K562 (cell line): ENCODE measurements around the gene ZNF763. TPM values are rescaled to one million over a fixed set of nuclear protein-coding genes. Genes with fewer than 3 reads are reported as not detected.
A peak's percentile ranks its signal among the peaks of the same experiment; 100 is the strongest.

ENCODE experiments used
- ATAC-seq: fragments of 200-7000 bp; cut with Tn5 transposase; 3 replicates; pipeline ENCODE4 v1.9.1; 2020; ENCODE audit warnings: moderate library complexity
- BruUV-seq: library from RNA; stranded (reverse); fragments of 400-500 nt; replicated peaks from 2 replicates; lab custom pipeline; 2021; lab: Mats Ljungman, UMichigan
- CTCF ChIA-PET: fragments of 300-600 bp; formaldehyde crosslinking; extraction: SDS; loops from one replicate; lab custom pipeline; 2021; ENCODE audit warnings: low intra/inter-chr PET ratio; lab: Yijun Ruan, JAX
- POLR2A ChIA-PET: fragments of 300-600, 350-650 bp; sonication (Branson Sonifier 250); formaldehyde crosslinking; extraction: SDS; loops from one replicate; lab custom pipeline; 2021; ENCODE audit warnings: antibody characterized with exemption, inconsistent platforms; lab: Yijun Ruan, JAX
- DNase-seq, 4 experiments: peaks; one replicate each; pipeline versions ENCODE4 v3.0.0 to v3.0.0-alpha.2; 2011 to 2018; ENCODE audit warnings: low spot score in 3 of 4, mixed read lengths in 3 of 4; ENCODE audit errors: extremely low read depth in 1 of 4
- FAIRE-seq: peaks from 2 replicates; lab custom pipeline; 2011; peaks lifted over from hg19 to GRCh38; lab: Jason Lieb, UNC
- H2AFZ ChIP-seq: 2 replicates; pipeline ENCODE4 v1.6.0; 2011; ENCODE audit warnings: low read depth, low read length, control low read depth, inconsistent platforms
- H3K27ac ChIP-seq: fragments of 200-600 bp; 3 replicates; pipeline ENCODE4 v1.8.0; 2011; ENCODE audit warnings: low read depth, mild to moderate bottlenecking, control low read depth, inconsistent platforms, low read length, moderate library complexity, mixed read lengths; ENCODE audit errors: extremely low read depth
- H3K27me3 ChIP-seq, 2 experiments: fragments of 300-600 bp in 1 of 2; 2 replicates in 1 of 2; 3 replicates in 1 of 2; pipeline versions ENCODE4 v1.6.0 to v1.8.0; 2011; ENCODE audit warnings: inconsistent platforms in 2 of 2, low read length in 2 of 2, mild to moderate bottlenecking in 1 of 2, mixed read lengths in 1 of 2, moderate library complexity in 1 of 2; ENCODE audit not compliant: control insufficient read depth in 2 of 2, insufficient read depth in 2 of 2
- H3K36me3 ChIP-seq: fragments of 300-600 bp; 3 replicates; pipeline ENCODE4 v1.8.0; 2011; ENCODE audit warnings: mild to moderate bottlenecking, low read length, inconsistent platforms; ENCODE audit not compliant: control insufficient read depth, insufficient read depth
- H3K4me1 ChIP-seq, 2 experiments: fragments of 200-600 bp in 1 of 2; replicated peaks in 1 of 2; 2 replicates in 1 of 2; 3 replicates in 1 of 2; pipeline versions ENCODE4 v1.5.1 to v1.8.0; 2011; ENCODE audit warnings: inconsistent platforms in 2 of 2, low read length in 2 of 2, mild to moderate bottlenecking in 1 of 2, mixed read lengths in 1 of 2, moderate library complexity in 1 of 2; ENCODE audit not compliant: control insufficient read depth in 2 of 2, insufficient read depth in 2 of 2
- H3K4me2 ChIP-seq: 2 replicates; pipeline ENCODE4 v1.6.1; 2011; ENCODE audit warnings: low read length, control low read depth, inconsistent platforms, mixed read lengths; ENCODE audit not compliant: insufficient read depth
- H3K4me3 ChIP-seq: fragments of 200-600 bp; sonication (generic), shearing (Covaris generic); 2 replicates; pipeline ENCODE4 v1.5.1; 2016; ENCODE audit warnings: control low read depth, inconsistent platforms
- H3K79me2 ChIP-seq: fragments of 200-600 bp; 3 replicates; pipeline ENCODE4 v1.8.0; 2011; ENCODE audit warnings: low read length, inconsistent platforms; ENCODE audit not compliant: control insufficient read depth, insufficient read depth
- H3K9ac ChIP-seq, 2 experiments: 2 replicates each; pipeline versions ENCODE4 v1.6.0 to v1.6.1; 2011; ENCODE audit warnings: low read depth in 2 of 2, low read length in 2 of 2, control low read depth in 1 of 2, inconsistent platforms in 1 of 2, mild to moderate bottlenecking in 1 of 2, mixed read lengths in 1 of 2; ENCODE audit not compliant: insufficient read depth in 1 of 2
- H3K9me1 ChIP-seq: one replicate; pipeline ENCODE4 v1.6.0; 2011; ENCODE audit warnings: inconsistent platforms, mild to moderate bottlenecking, low read length, moderate library complexity; ENCODE audit not compliant: control insufficient read depth, insufficient read depth
- H3K9me3 ChIP-seq: replicated peaks from 2 replicates; pipeline ENCODE4 v1.5.1; 2011; ENCODE audit warnings: low read depth, low read length, inconsistent platforms; ENCODE audit not compliant: control insufficient read depth, insufficient read depth
- H4K20me1 ChIP-seq: replicated peaks from 2 replicates; pipeline ENCODE4 v1.6.1; 2011; ENCODE audit warnings: low read length, inconsistent platforms, mixed read lengths; ENCODE audit not compliant: control insufficient read depth, insufficient read depth
- CBX3 ChIP-seq, 2 experiments: IDR thresholded peaks; 1 replicate in 1 of 2; 2 replicates in 1 of 2; pipeline ENCODE4 v1.6.1; 2012; ENCODE audit warnings: inconsistent platforms in 2 of 2, low read length in 2 of 2, borderline replicate concordance in 1 of 2, control low read depth in 1 of 2
- CBX5 ChIP-seq: IDR thresholded peaks from 2 replicates; pipeline ENCODE4 v1.6.1; 2014; ENCODE audit warnings: low read depth, borderline replicate concordance
- EP300 ChIP-seq: IDR thresholded peaks from 2 replicates; pipeline ENCODE4 v1.6.1; 2012; ENCODE audit warnings: low read length, improper control_type of control experiment
- GABPA ChIP-seq: fragments of 200-800 bp; sonication (Bioruptor generic); conservative IDR thresholded peaks from 2 replicates; pipeline ENCODE4 v1.6.1; 2016; ENCODE audit warnings: low read depth, missing genetic modification characterization, missing compliant biosample characterization
- NBN ChIP-seq: fragments of 450-650 bp; IDR thresholded peaks from 2 replicates; pipeline ENCODE4 v1.6.1; 2016; ENCODE audit warnings: low read depth, mild to moderate bottlenecking
- PML ChIP-seq: IDR thresholded peaks from 2 replicates; pipeline ENCODE4 v1.6.1; 2012; ENCODE audit warnings: low read length, inconsistent platforms
- TEAD4 ChIP-seq, 2 experiments: sonication (generic) in 1 of 2; formaldehyde crosslinking in 1 of 2; IDR thresholded peaks; 2 replicates each; pipeline versions ENCODE4 v1.6.1 to v1.8.0; 2012 to 2022; ENCODE audit warnings: borderline replicate concordance in 1 of 2, inconsistent platforms in 1 of 2, low read length in 1 of 2, mild to moderate bottlenecking in 1 of 2, missing genetic modification reagents in 1 of 2
- TRIM24 ChIP-seq, 2 experiments: fragments of 450-650 bp; IDR thresholded peaks; 2 replicates each; pipeline ENCODE4 v1.6.1; 2016
- TRIM28 ChIP-seq: fragments of 450-650 bp; IDR thresholded peaks from 2 replicates; pipeline ENCODE4 v1.6.1; 2017
- XRCC3 ChIP-seq: fragments of 450-650 bp; IDR thresholded peaks from 2 replicates; pipeline ENCODE4 v1.6.1; 2017; ENCODE audit warnings: mild to moderate bottlenecking, moderate library complexity
- ZNF124 ChIP-seq: sonication (generic); formaldehyde crosslinking; IDR thresholded peaks from 2 replicates; pipeline ENCODE4 v1.8.1; 2022; ENCODE audit warnings: missing genetic modification reagents
- ZNF316 ChIP-seq: fragments of 450-650 bp; IDR thresholded peaks from 2 replicates; pipeline ENCODE4 v1.6.1; 2016
- whole genome bisulfite sequencing: fragments of 100-300 bp; shearing (Covaris generic); methylation state at CpG from one replicate; pipeline ENCODE4 v1.1.6; 2016; ENCODE audit warnings: low coverage, mixed read lengths; ENCODE audit not compliant: insufficient coverage; ENCODE audit errors: missing lambda C conversion rate; 5-methylcytosine and 5-hydroxymethylcytosine counted together
- in situ Hi-C: fragments of 300-500 bp; cut with MboI; formaldehyde crosslinking; loops from 4 replicates; pipeline ENCODE4 v1.15.0; 2018; ENCODE audit warnings: inconsistent platforms, mixed read lengths
- intact Hi-C: fragments of 100-400 bp; cut with micrococcal nuclease; formaldehyde crosslinking; loops from 2 replicates; pipeline ENCODE4 v1.14.2; 2022
- polyA plus RNA-seq, 8 experiments: library from polyadenylated mRNA; depleted of rRNA in 4 of 8; stranded (reverse) in 5 of 8; unstranded in 3 of 8; fragments of >200 nt; fragmentation: Nextera tagmentation in 2 of 8; fragmentation: Illumina TruSeq in 1 of 8; extraction: Ambion mirVana in 2 of 8; extraction: Trizol in 1 of 8; gene quantifications; 2 replicates each; pipeline versions ENCODE4 v1.2.1 to v1.2.3, GENCODE V29; 2011 to 2014; ENCODE audit warnings: inconsistent platforms in 1 of 8, missing spikeins in 1 of 8
- total RNA-seq, 7 experiments: library from RNA; depleted of rRNA in 6 of 7; stranded (reverse); fragments of >200 nt in 6 of 7; fragmentation: Illumina TruSeq in 2 of 7; extraction: Trizol in 2 of 7; gene quantifications; 2 replicates each; pipeline versions ENCODE4 v1.2.1 to v1.2.3, GENCODE V29; 2011 to 2021; ENCODE audit warnings: low replicate concordance in 1 of 7
- TF ChIP-seq, protein P1 (sequence below), 2 experiments: fragments of 450-650 bp; IDR thresholded peaks; 2 replicates each; pipeline ENCODE4 v1.6.1; 2018; ENCODE audit warnings: mild to moderate bottlenecking in 2 of 2, low read depth in 1 of 2; ENCODE audit not compliant: partially characterized antibody in 2 of 2

Gene ZNF763
- total and polyA plus RNA-seq, 9 of the 15 experiments (the other 6 are each of a cell fraction or from before 2014, with no cell fraction given), result 0.08 to 0.28 (median 0.16) TPM; not detected in 3

- Histone ChIP-seq H3K79me2 (peaks cover 50% of the 10 kb centered on the region), H3K9ac (no peak overlapping the region), H2AFZ (no peak overlapping the region), H3K4me2 (no peak overlapping the region), H4K20me1 (no peaks in the 10 kb centered on the region), H3K9me3 (peaks cover 47% of the 10 kb centered on the region), H3K36me3 (peaks cover 36% of the 10 kb centered on the region), H3K27ac (no peak overlapping the region), H3K4me1 (no peaks in the 10 kb centered on the region), H3K27me3 (no peaks in the 10 kb centered on the region), H3K9me1 (no peaks in the 10 kb centered on the region), H3K4me3 (no peak overlapping the region)
- ChIA-PET POLR2A (no interaction called here), CTCF (no interaction called here)
- FAIRE-seq, result no peak
- intact Hi-C loops (no loop called here), in situ Hi-C loops (no loop called here)
- DNase-seq, result no peak
- BruUV-seq, result no TSS peak
- ATAC-seq, result no peak
- WGBS, result 80% methylated on average over 9 of the region's 10 CpGs
- TF ChIP-seq NBN, result no peak
- 0 out of 2 replicates have a peak, but pooled peaks have one; percentile 49 for TF ChIP-seq ZNF124 (CRISPR knock-in tag)
- no peak for TF ChIP-seq PML
- TF ChIP-seq, all 486 proteins: peak for 1
These were observed 22.6 kb upstream of the ZNF763 start for GRCh38 chr19:11942008-11942842.

- H4K20me1 ChIP-seq, result no peaks in the 10 kb centered on the region
- no peak overlapping the region for H3K27ac ChIP-seq
- ATAC-seq, result no peak
- CTCF ChIA-PET, result no interaction called here
- H3K9me3 ChIP-seq, result peaks cover 49% of the 10 kb centered on the region
- no peak overlapping the region for H3K4me2 ChIP-seq
- H3K27me3 ChIP-seq, result no peaks in the 10 kb centered on the region
- H3K9ac ChIP-seq, result no peak overlapping the region
- FAIRE-seq, result no peak
- no peaks in the 10 kb centered on the region for H3K9me1 ChIP-seq
- no TSS peak for BruUV-seq
- no peaks in the 10 kb centered on the region for H3K4me1 ChIP-seq
- peak in 1 of 4 experiments; percentile 28 for DNase-seq
- no peak overlapping the region for H2AFZ ChIP-seq
- peaks cover 42% of the 10 kb centered on the region for H3K36me3 ChIP-seq
- H3K79me2 ChIP-seq, result peaks cover 46% of the 10 kb centered on the region
- no peak overlapping the region for H3K4me3 ChIP-seq
- in situ Hi-C loops (no loop called here), intact Hi-C loops (no loop called here)
- POLR2A ChIA-PET, result no interaction called here
- peak; percentile 50; the same call in 1 of the 2 replicates for TF ChIP-seq EP300
- no peak for TF ChIP-seq TEAD4 (IDR thresholded peaks at IDR 0.05; ENCODE audit: low read length)
- TF ChIP-seq TEAD4 (CRISPR knock-in tag; IDR thresholded peaks at IDR 0.05; ENCODE audit: borderline replicate concordance), result no peak
- TF ChIP-seq TRIM28, result peak; percentile 93
- no peak for TF ChIP-seq ZNF316
- TF ChIP-seq, protein P1, sequence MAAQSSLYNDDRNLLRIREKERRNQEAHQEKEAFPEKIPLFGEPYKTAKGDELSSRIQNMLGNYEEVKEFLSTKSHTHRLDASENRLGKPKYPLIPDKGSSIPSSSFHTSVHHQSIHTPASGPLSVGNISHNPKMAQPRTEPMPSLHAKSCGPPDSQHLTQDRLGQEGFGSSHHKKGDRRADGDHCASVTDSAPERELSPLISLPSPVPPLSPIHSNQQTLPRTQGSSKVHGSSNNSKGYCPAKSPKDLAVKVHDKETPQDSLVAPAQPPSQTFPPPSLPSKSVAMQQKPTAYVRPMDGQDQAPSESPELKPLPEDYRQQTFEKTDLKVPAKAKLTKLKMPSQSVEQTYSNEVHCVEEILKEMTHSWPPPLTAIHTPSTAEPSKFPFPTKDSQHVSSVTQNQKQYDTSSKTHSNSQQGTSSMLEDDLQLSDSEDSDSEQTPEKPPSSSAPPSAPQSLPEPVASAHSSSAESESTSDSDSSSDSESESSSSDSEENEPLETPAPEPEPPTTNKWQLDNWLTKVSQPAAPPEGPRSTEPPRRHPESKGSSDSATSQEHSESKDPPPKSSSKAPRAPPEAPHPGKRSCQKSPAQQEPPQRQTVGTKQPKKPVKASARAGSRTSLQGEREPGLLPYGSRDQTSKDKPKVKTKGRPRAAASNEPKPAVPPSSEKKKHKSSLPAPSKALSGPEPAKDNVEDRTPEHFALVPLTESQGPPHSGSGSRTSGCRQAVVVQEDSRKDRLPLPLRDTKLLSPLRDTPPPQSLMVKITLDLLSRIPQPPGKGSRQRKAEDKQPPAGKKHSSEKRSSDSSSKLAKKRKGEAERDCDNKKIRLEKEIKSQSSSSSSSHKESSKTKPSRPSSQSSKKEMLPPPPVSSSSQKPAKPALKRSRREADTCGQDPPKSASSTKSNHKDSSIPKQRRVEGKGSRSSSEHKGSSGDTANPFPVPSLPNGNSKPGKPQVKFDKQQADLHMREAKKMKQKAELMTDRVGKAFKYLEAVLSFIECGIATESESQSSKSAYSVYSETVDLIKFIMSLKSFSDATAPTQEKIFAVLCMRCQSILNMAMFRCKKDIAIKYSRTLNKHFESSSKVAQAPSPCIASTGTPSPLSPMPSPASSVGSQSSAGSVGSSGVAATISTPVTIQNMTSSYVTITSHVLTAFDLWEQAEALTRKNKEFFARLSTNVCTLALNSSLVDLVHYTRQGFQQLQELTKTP (IDR thresholded peaks at IDR 0.05; ENCODE audit: low read depth in 1 of 2, partially characterized antibody in 2 of 2), result peak in 1 of 2 experiments; percentile 35
- peak; percentile 64; the same call in 1 of the 2 replicates for TF ChIP-seq XRCC3
- peak in 1 of 2 experiments; percentile 89; a peak in 1 of 3 replicates for TF ChIP-seq CBX3 (IDR thresholded peaks at IDR 0.05; ENCODE audit: borderline replicate concordance in 1 of 2, low read length in 2 of 2)
- TF ChIP-seq TRIM24 (IDR thresholded peaks at IDR 0.05), result peak in 1 of 2 experiments; percentile 70; a peak in 2 of 4 replicates
- TF ChIP-seq GABPA (tag), result no peak
- peak; percentile 91 for TF ChIP-seq CBX5
These were observed 22.1 kb upstream of the ZNF763 start for GRCh38 chr19:11942843-11943108.
